HepG2 (cell line): ENCODE measurements around the gene GMEB2. TPM values are rescaled to one million over a fixed set of nuclear protein-coding genes. Genes with fewer than 3 reads are reported as not detected.

ENCODE experiments used
- AGO1 ChIP-seq: fragments of 200-400 bp; formaldehyde crosslinking; IDR thresholded peaks from 2 replicates; pipeline ENCODE4 v1.6.1; 2017; ENCODE audit warnings: mild to moderate bottlenecking, low read depth, low read length, moderate library complexity; ENCODE audit not compliant: poor library complexity, severe bottlenecking
- FOXJ3 ChIP-seq: sonication (generic); formaldehyde crosslinking; IDR thresholded peaks from 2 replicates; pipeline ENCODE4 v1.4.0; 2020; ENCODE audit warnings: missing genetic modification reagents, mild to moderate bottlenecking, borderline replicate concordance
- GATA4 ChIP-seq: sonication (generic); IDR thresholded peaks from 2 replicates; pipeline ENCODE4 v1.6.1; 2016; ENCODE audit warnings: antibody characterized with exemption, low read depth, borderline replicate concordance
- KDM4B ChIP-seq: sonication (generic); formaldehyde crosslinking; IDR thresholded peaks from 2 replicates; pipeline ENCODE4 v1.4.0; 2020; ENCODE audit warnings: missing genetic modification reagents
- MAFG ChIP-seq: sonication (generic); formaldehyde crosslinking; IDR thresholded peaks from 2 replicates; pipeline ENCODE4 v1.5.1; 2020; ENCODE audit warnings: mild to moderate bottlenecking, missing genetic modification reagents
- MAFK ChIP-seq, 2 experiments: IDR thresholded peaks in 1 of 2; conservative IDR thresholded peaks in 1 of 2; 2 replicates each; pipeline ENCODE4 v1.6.1; 2011; ENCODE audit warnings: improper control_type of control experiment in 2 of 2, low read length in 2 of 2
- MXD4 ChIP-seq: IDR thresholded peaks from 2 replicates; pipeline ENCODE4 v1.6.1; 2016; ENCODE audit warnings: mild to moderate bottlenecking, missing biosample characterization, missing genetic modification reagents
- PITX1 ChIP-seq: sonication (generic); formaldehyde crosslinking; IDR thresholded peaks from 2 replicates; pipeline ENCODE4 v1.5.1; 2020; ENCODE audit warnings: mild to moderate bottlenecking, missing genetic modification reagents
- POGZ ChIP-seq: sonication (generic); formaldehyde crosslinking; IDR thresholded peaks from 2 replicates; pipeline ENCODE4 v1.4.0; 2020; ENCODE audit warnings: mild to moderate bottlenecking, missing genetic modification reagents
- REL ChIP-seq: sonication (generic); formaldehyde crosslinking; conservative IDR thresholded peaks from 2 replicates; pipeline ENCODE4 v1.8.0; 2022; ENCODE audit warnings: mild to moderate bottlenecking, missing genetic modification reagents, moderate library complexity
- RFXAP ChIP-seq: sonication (generic); formaldehyde crosslinking; IDR thresholded peaks from 2 replicates; pipeline ENCODE4 v1.4.0; 2020; ENCODE audit warnings: missing genetic modification reagents, borderline replicate concordance
- RNF2 ChIP-seq: fragments of 450-650 bp; conservative IDR thresholded peaks from 2 replicates; pipeline ENCODE4 v1.6.1; 2016; ENCODE audit warnings: low read depth
- SIN3A ChIP-seq: IDR thresholded peaks from 2 replicates; pipeline ENCODE4 v1.6.1; 2011; ENCODE audit warnings: low read depth, mild to moderate bottlenecking, control low read depth, low read length, borderline replicate concordance
- SIX4 ChIP-seq: sonication (generic); formaldehyde crosslinking; IDR thresholded peaks from 2 replicates; pipeline ENCODE4 v1.4.0; 2020; ENCODE audit warnings: missing genetic modification reagents
- ZBTB34 ChIP-seq: sonication (generic); formaldehyde crosslinking; IDR thresholded peaks from 2 replicates; pipeline ENCODE4 v1.8.0; 2022; ENCODE audit warnings: mild to moderate bottlenecking, missing genetic modification reagents
- ZFP36 ChIP-seq: fragments of 150-350 bp; IDR thresholded peaks from 2 replicates; pipeline ENCODE4 v1.6.1; 2018; ENCODE audit warnings: borderline replicate concordance, low read length, low read depth; ENCODE audit not compliant: partially characterized antibody
- ZNF207 ChIP-seq: fragments of 450-650 bp; IDR thresholded peaks from 2 replicates; pipeline ENCODE4 v1.6.1; 2016; ENCODE audit warnings: antibody characterized with exemption, borderline replicate concordance
- ZNF564 ChIP-seq: sonication (generic); formaldehyde crosslinking; IDR thresholded peaks from 2 replicates; pipeline ENCODE4 v1.8.1; 2023; ENCODE audit warnings: mild to moderate bottlenecking, missing genetic modification reagents
- ZSCAN5A ChIP-seq: sonication (generic); formaldehyde crosslinking; IDR thresholded peaks from 2 replicates; pipeline ENCODE4 v1.8.0; 2022; ENCODE audit warnings: mild to moderate bottlenecking, missing genetic modification reagents, borderline replicate concordance
- polyA plus RNA-seq, 8 experiments: library from polyadenylated mRNA; depleted of rRNA in 3 of 8; stranded (reverse) in 7 of 8; unstranded in 1 of 8; fragments of >200 nt; fragmentation: Illumina TruSeq in 4 of 8; extraction: Trizol in 4 of 8; gene quantifications; 2 replicates each; pipeline versions ENCODE4 v1.2.1 to v1.2.3, GENCODE V29; 2011 to 2016; ENCODE audit warnings: low read depth in 4 of 8, missing spikeins in 1 of 8, mixed read lengths in 1 of 8; ENCODE audit not compliant: insufficient read depth in 1 of 8
- total RNA-seq, 5 experiments: library from RNA; depleted of rRNA; stranded (reverse); fragments of >200 nt; fragmentation: Illumina TruSeq; extraction: Trizol; gene quantifications; 2 replicates each; pipeline ENCODE4 v1.2.3, GENCODE V29; 2016; ENCODE audit warnings: low read depth in 1 of 5
- TF ChIP-seq, protein P1 (sequence below): sonication (generic); formaldehyde crosslinking; IDR thresholded peaks from 2 replicates; pipeline ENCODE4 v1.4.0; 2020; ENCODE audit warnings: missing genetic modification reagents, borderline replicate concordance
- TF ChIP-seq, protein P2 (sequence below): sonication (generic); formaldehyde crosslinking; IDR thresholded peaks from 2 replicates; pipeline ENCODE4 v1.8.1; 2022; ENCODE audit warnings: low read depth, mild to moderate bottlenecking, missing genetic modification reagents

The GMEB2 gene
- total and polyA plus RNA-seq, 2 of the 13 experiments (the other 11 are each of a cell fraction or from before 2014, with no cell fraction given): 10.6 to 12.4 TPM

- TF ChIP-seq ZNF564 (CRISPR knock-in tag) (peak; percentile 78; the same call in 1 of the 2 replicates), MAFK (conservative IDR thresholded peaks at IDR 0.05 in 1 of 2, IDR thresholded peaks at IDR 0.05 in 1 of 2; ENCODE audit: low read length in 2 of 2) (no peak), REL (CRISPR knock-in tag) (0 out of 2 replicates have a peak, but pooled peaks have one; percentile 60), ZNF207 (no peak), ZFP36 (no peak), ZBTB34 (CRISPR knock-in tag) (peak; percentile 85), FOXJ3 (CRISPR knock-in tag) (0 out of 2 replicates have a peak, but pooled peaks have one; percentile 14), ZSCAN5A (CRISPR knock-in tag) (peak; percentile 98), KDM4B (peak; percentile 99), AGO1 (peak; percentile 1), SIN3A (peak; percentile 98), RFXAP (CRISPR knock-in tag) (peak; percentile 88), GATA4 (no peak), SIX4 (CRISPR knock-in tag) (peak; percentile 83; the same call in 1 of the 2 replicates), PITX1 (CRISPR knock-in tag) (peak; percentile 89), RNF2 (peak; percentile 83), MXD4 (CRISPR knock-in tag) (peak; percentile 99), MAFG (CRISPR knock-in tag) (no peak), POGZ (CRISPR knock-in tag) (peak; percentile 88)
- TF ChIP-seq, protein P1, sequence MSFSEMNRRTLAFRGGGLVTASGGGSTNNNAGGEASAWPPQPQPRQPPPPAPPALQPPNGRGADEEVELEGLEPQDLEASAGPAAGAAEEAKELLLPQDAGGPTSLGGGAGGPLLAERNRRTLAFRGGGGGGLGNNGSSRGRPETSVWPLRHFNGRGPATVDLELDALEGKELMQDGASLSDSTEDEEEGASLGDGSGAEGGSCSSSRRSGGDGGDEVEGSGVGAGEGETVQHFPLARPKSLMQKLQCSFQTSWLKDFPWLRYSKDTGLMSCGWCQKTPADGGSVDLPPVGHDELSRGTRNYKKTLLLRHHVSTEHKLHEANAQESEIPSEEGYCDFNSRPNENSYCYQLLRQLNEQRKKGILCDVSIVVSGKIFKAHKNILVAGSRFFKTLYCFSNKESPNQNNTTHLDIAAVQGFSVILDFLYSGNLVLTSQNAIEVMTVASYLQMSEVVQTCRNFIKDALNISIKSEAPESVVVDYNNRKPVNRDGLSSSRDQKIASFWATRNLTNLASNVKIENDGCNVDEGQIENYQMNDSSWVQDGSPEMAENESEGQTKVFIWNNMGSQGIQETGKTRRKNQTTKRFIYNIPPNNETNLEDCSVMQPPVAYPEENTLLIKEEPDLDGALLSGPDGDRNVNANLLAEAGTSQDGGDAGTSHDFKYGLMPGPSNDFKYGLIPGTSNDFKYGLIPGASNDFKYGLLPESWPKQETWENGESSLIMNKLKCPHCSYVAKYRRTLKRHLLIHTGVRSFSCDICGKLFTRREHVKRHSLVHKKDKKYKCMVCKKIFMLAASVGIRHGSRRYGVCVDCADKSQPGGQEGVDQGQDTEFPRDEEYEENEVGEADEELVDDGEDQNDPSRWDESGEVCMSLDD (CRISPR knock-in tag): peak; percentile 58
- TF ChIP-seq, protein P2, sequence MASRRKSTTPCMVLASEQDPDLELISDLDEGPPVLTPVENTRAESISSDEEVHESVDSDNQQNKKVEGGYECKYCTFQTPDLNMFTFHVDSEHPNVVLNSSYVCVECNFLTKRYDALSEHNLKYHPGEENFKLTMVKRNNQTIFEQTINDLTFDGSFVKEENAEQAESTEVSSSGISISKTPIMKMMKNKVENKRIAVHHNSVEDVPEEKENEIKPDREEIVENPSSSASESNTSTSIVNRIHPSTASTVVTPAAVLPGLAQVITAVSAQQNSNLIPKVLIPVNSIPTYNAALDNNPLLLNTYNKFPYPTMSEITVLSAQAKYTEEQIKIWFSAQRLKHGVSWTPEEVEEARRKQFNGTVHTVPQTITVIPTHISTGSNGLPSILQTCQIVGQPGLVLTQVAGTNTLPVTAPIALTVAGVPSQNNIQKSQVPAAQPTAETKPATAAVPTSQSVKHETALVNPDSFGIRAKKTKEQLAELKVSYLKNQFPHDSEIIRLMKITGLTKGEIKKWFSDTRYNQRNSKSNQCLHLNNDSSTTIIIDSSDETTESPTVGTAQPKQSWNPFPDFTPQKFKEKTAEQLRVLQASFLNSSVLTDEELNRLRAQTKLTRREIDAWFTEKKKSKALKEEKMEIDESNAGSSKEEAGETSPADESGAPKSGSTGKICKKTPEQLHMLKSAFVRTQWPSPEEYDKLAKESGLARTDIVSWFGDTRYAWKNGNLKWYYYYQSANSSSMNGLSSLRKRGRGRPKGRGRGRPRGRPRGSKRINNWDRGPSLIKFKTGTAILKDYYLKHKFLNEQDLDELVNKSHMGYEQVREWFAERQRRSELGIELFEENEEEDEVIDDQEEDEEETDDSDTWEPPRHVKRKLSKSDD (CRISPR knock-in tag): peak; percentile 66; the same call in 1 of the 2 replicates
Observed at GRCh38 chr20:63628246-63628975, 1.5 kb upstream of the GMEB2 start (continued).
